Measurements from ENCODE around the gene DMPK.

GRCh38 chr19:45782820-45783785, 813 bp upstream of the DMPK start:
- TF ChIP-seq, protein P1, sequence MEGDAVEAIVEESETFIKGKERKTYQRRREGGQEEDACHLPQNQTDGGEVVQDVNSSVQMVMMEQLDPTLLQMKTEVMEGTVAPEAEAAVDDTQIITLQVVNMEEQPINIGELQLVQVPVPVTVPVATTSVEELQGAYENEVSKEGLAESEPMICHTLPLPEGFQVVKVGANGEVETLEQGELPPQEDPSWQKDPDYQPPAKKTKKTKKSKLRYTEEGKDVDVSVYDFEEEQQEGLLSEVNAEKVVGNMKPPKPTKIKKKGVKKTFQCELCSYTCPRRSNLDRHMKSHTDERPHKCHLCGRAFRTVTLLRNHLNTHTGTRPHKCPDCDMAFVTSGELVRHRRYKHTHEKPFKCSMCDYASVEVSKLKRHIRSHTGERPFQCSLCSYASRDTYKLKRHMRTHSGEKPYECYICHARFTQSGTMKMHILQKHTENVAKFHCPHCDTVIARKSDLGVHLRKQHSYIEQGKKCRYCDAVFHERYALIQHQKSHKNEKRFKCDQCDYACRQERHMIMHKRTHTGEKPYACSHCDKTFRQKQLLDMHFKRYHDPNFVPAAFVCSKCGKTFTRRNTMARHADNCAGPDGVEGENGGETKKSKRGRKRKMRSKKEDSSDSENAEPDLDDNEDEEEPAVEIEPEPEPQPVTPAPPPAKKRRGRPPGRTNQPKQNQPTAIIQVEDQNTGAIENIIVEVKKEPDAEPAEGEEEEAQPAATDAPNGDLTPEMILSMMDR (IDR thresholded peaks at IDR 0.05), result no peak
- TF ChIP-seq POLR2A (IDR thresholded peaks at IDR 0.05) (no peak), POLR2AphosphoS5 (IDR thresholded peaks at IDR 0.05) (peak; percentile 72)
